NCI-H1436 (cell line): Measurements from ENCODE around the gene XXYLT1.

Source experiments
- DNase-seq: peaks from one replicate; lab custom pipeline; 2025; lab: John Stamatoyannopoulos, UW

The XXYLT1 gene

GRCh38 chr3:195168009-195168762 is 102.8 kb downstream of the XXYLT1 start:
- no peak for DNase-seq

- no peak for DNase-seq
Measured at GRCh38 chr3:195165790-195166189, 105.2 kb downstream of the XXYLT1 start.

GRCh38 chr3:195165265-195165609 is 105.7 kb downstream of the XXYLT1 start:
- DNase-seq, result no peak

- DNase-seq, result no peak
Measured at GRCh38 chr3:195164573-195165264, 106.2 kb downstream of the XXYLT1 start.

- DNase-seq, result no peak
Measured at GRCh38 chr3:195163719-195164572, 107.0 kb downstream of the XXYLT1 start.

GRCh38 chr3:195162816-195163215 is 108.1 kb downstream of the XXYLT1 start:
- no peak for DNase-seq

- DNase-seq, result no peak
Measured at GRCh38 chr3:195162033-195162669, 108.8 kb downstream of the XXYLT1 start.

GRCh38 chr3:195160908-195161434 is 110.0 kb downstream of the XXYLT1 start:
- DNase-seq, result no peak

- no peak for DNase-seq
Measured at GRCh38 chr3:195160257-195160898, 110.6 kb downstream of the XXYLT1 start.

GRCh38 chr3:195159814-195160165 is 111.2 kb downstream of the XXYLT1 start:
- no peak for DNase-seq

GRCh38 chr3:195159117-195159813 is 111.7 kb downstream of the XXYLT1 start:
- no peak for DNase-seq

GRCh38 chr3:195156286-195156890 is 114.6 kb downstream of the XXYLT1 start:
- no peak for DNase-seq

- DNase-seq, result no peak
Measured at GRCh38 chr3:195155570-195156241, 115.3 kb downstream of the XXYLT1 start.

- peak; percentile 50 for DNase-seq
Measured at GRCh38 chr3:195154793-195155535, 116.0 kb downstream of the XXYLT1 start.

GRCh38 chr3:195154111-195154791 is 116.7 kb downstream of the XXYLT1 start:
- DNase-seq, result peak; percentile 39

GRCh38 chr3:195153653-195154052 is 117.3 kb downstream of the XXYLT1 start:
- no peak for DNase-seq

- peak; percentile 51 for DNase-seq
Measured at GRCh38 chr3:195153130-195153529, 117.8 kb downstream of the XXYLT1 start.

- no peak for DNase-seq
Measured at GRCh38 chr3:195151866-195152541, 119.0 kb downstream of the XXYLT1 start.
